PC-3 (cell line): ENCODE measurements around the gene FAM149A. TPM values are rescaled to one million over a fixed set of nuclear protein-coding genes. Genes with fewer than 3 reads are reported as not detected.

ENCODE experiments used
- ATAC-seq: fragments of 200-7000 bp; cut with Tn5 transposase; 2 replicates; pipeline ENCODE4 v1.9.1; 2020; ENCODE audit warnings: mild to moderate bottlenecking, moderate library complexity
- BruUV-seq: library from RNA; stranded (reverse); fragments of 400-500 nt; replicated peaks from 2 replicates; lab custom pipeline; 2021; lab: Mats Ljungman, UMichigan
- CTCF ChIA-PET: fragments of 300-600 bp; sonication (Branson Sonifier 250); formaldehyde crosslinking; loops from one replicate; lab custom pipeline; 2022; ENCODE audit warnings: antibody characterized with exemption; lab: Charles Lee
- POLR2A ChIA-PET: fragments of 300-600 bp; sonication (Branson Sonifier 250); formaldehyde crosslinking; loops from one replicate; lab custom pipeline; 2022; ENCODE audit warnings: antibody characterized with exemption; ENCODE audit not compliant: unreplicated experiment; lab: Charles Lee
- DNase-seq: peaks from one replicate; pipeline ENCODE4 v3.0.0-alpha.2; 2015
- H2AFZ ChIP-seq: fragments of 300-600 bp; sonication (generic); 2 replicates; pipeline ENCODE4 v1.6.0; 2016; ENCODE audit warnings: antibody characterized with exemption, low read length
- H3F3A ChIP-seq: fragments of 300-600 bp; sonication (generic); one replicate; pipeline ENCODE4 v1.6.0; 2017; ENCODE audit warnings: antibody characterized with exemption, low read length, control low read depth, mild to moderate bottlenecking; ENCODE audit not compliant: unreplicated experiment
- H3K27ac ChIP-seq: fragments of 300-600 bp; sonication (generic); 2 replicates; pipeline ENCODE4 v1.5.1; 2016; ENCODE audit warnings: mild to moderate bottlenecking, low read length
- H3K27me3 ChIP-seq: fragments of 300-600 bp; sonication (generic); 2 replicates; pipeline ENCODE4 v1.6.1; 2016; ENCODE audit warnings: low read length, mixed read lengths
- H3K36me3 ChIP-seq: fragments of 300-600 bp; sonication (generic); 2 replicates; pipeline ENCODE4 v1.6.1; 2016; ENCODE audit warnings: low read depth, mixed run types, low read length, mixed read lengths
- H3K4me1 ChIP-seq: fragments of 300-600 bp; sonication (generic); 2 replicates; pipeline ENCODE4 v1.5.1; 2016; ENCODE audit warnings: low read length; ENCODE audit not compliant: insufficient read depth
- H3K4me2 ChIP-seq: fragments of 300-600 bp; sonication (generic); 2 replicates; pipeline ENCODE4 v1.6.0; 2016; ENCODE audit warnings: low read length
- H3K4me3 ChIP-seq: fragments of 300-600 bp; sonication (generic); 2 replicates; pipeline ENCODE4 v1.5.1; 2016; ENCODE audit warnings: mild to moderate bottlenecking, low read length, mixed read lengths
- H3K79me2 ChIP-seq: fragments of 300-600 bp; sonication (generic); 2 replicates; pipeline ENCODE4 v1.6.1; 2017; ENCODE audit warnings: low read length, mixed read lengths
- H3K9ac ChIP-seq: fragments of 300-600 bp; sonication (generic); 2 replicates; pipeline ENCODE4 v1.6.0; 2016; ENCODE audit warnings: mild to moderate bottlenecking, low read length
- H3K9me2 ChIP-seq: fragments of 300-600 bp; sonication (generic); replicated peaks from 2 replicates; pipeline ENCODE4 v1.6.1; 2016; ENCODE audit warnings: mixed run types, low read length, mixed read lengths
- H3K9me3 ChIP-seq: fragments of 300-600 bp; sonication (generic); 2 replicates; pipeline ENCODE4 v1.6.1; 2016; ENCODE audit warnings: low read length, mixed read lengths
- H4K20me1 ChIP-seq: fragments of 300-600 bp; sonication (generic); 2 replicates; pipeline ENCODE4 v1.6.1; 2016; ENCODE audit warnings: low read length, mixed read lengths
- CTCF ChIP-seq: fragments of 300-600 bp; sonication (generic); conservative IDR thresholded peaks from 2 replicates; pipeline ENCODE4 v1.5.1; 2017; ENCODE audit warnings: antibody characterized with exemption, low read depth, mild to moderate bottlenecking, low read length
- EZH2 ChIP-seq: fragments of 300-600 bp; sonication (generic); IDR thresholded peaks from one replicate; pipeline ENCODE4 v1.6.1; 2017; ENCODE audit warnings: antibody characterized with exemption, mild to moderate bottlenecking, low read length; ENCODE audit not compliant: unreplicated experiment
- EZH2phosphoT487 ChIP-seq: fragments of 300-600 bp; sonication (generic); IDR thresholded peaks from 2 replicates; pipeline ENCODE4 v1.6.1; 2018; ENCODE audit warnings: mild to moderate bottlenecking, antibody characterized with exemption, low read length, borderline replicate concordance
- intact Hi-C: fragments of 100-400 bp; cut with micrococcal nuclease; formaldehyde crosslinking; loops from 2 replicates; pipeline ENCODE4 v1.9.0; 2023
- total RNA-seq: library from RNA; depleted of rRNA; stranded (reverse); fragments of >200 nt; gene quantifications from 2 replicates; pipeline ENCODE4 v1.2.3, GENCODE V29; 2014; rRNA removed

Gene FAM149A
- total RNA-seq, 1 experiment from 2014 or later: 0.22 TPM

- intact Hi-C loops: no loop called here
- Histone ChIP-seq H3K9me3 (no peaks in the 10 kb centered on the region), H3K79me2 (no peaks in the 10 kb centered on the region), H2AFZ (no peak overlapping the region), H3K4me3 (no peak overlapping the region), H3K9me2 (no peaks in the 10 kb centered on the region), H4K20me1 (no peaks in the 10 kb centered on the region), H3F3A (no peaks in the 10 kb centered on the region), H3K4me1 (no peaks in the 10 kb centered on the region), H3K36me3 (no peaks in the 10 kb centered on the region), H3K9ac (no peak overlapping the region), H3K27me3 (no peaks in the 10 kb centered on the region), H3K27ac (no peak overlapping the region), H3K4me2 (no peak overlapping the region)
- ATAC-seq (no peak), DNase-seq (no peak)
- no TSS peak for BruUV-seq
- CTCF ChIA-PET: no interaction called here
- POLR2A ChIA-PET: no interaction called here
- TF ChIP-seq EZH2 (no peak), EZH2phosphoT487 (no peak), CTCF (no peak)
Observed at GRCh38 chr4:186221624-186222023, 117.1 kb downstream of the FAM149A start.

Other genes starting within 250 kb of the FAM149A start
- 0.33 TPM in 1 of 2 replicates, not detected in the other for gene TLR3, start 35.5 kb upstream of the FAM149A start, total RNA-seq
- gene CYP4V2, start 86.9 kb downstream of the FAM149A start, total RNA-seq: 0.17 and 0.69 TPM in 2 replicates
- gene KLKB1, start 122.8 kb downstream of the FAM149A start, total RNA-seq: not detected in 2 replicates
- not detected in 2 replicates for gene F11, start 161.5 kb downstream of the FAM149A start, total RNA-seq